SK-MEL-5 (cell line): ENCODE measurements around the gene JHY. TPM values are rescaled to one million over a fixed set of nuclear protein-coding genes. Genes with fewer than 3 reads are reported as not detected.

ENCODE experiments used
- DNase-seq: peaks from one replicate; pipeline ENCODE4 v3.0.0-alpha.2; 2016; ENCODE audit warnings: low read depth, low spot score
- in situ Hi-C: cut with HindIII; loops from 2 replicates; pipeline ENCODE4 v1.10.0; 2016; ENCODE audit warnings: low sequenced_read_pairs, high pct_unique_total_duplicates, low pct_unique_long_range_greater_than_20kb
- total RNA-seq: library from RNA; depleted of rRNA; stranded (reverse); fragments of >200 nt; shearing (Covaris generic); gene quantifications from 2 replicates; pipeline ENCODE4 v1.2.3, GENCODE V29; 2014

JHY gene
- total RNA-seq, 1 experiment from 2014 or later: 2.5 TPM

GRCh38 chr11:122863704-122864326, 18.7 kb upstream of the JHY start:
- DNase-seq: peak; percentile 61
- in situ Hi-C loops: no loop called here

- DNase-seq: no peak
Observed at GRCh38 chr11:122864386-122865115, 18.0 kb upstream of the JHY start.

GRCh38 chr11:122869622-122870021, 12.9 kb upstream of the JHY start:
- in situ Hi-C loops: no loop called here
- DNase-seq: no peak

More at GRCh38 chr11:122864386-122865115, 18.0 kb upstream of the JHY start:
- in situ Hi-C loops: no loop called here

- DNase-seq: no peak
- in situ Hi-C loops: no loop called here
Observed at GRCh38 chr11:122871302-122871701, 11.3 kb upstream of the JHY start.

- DNase-seq: no peak
- in situ Hi-C loops: no loop called here
Observed at GRCh38 chr11:122872046-122872445, 10.5 kb upstream of the JHY start.

- in situ Hi-C loops: no loop called here
- DNase-seq: no peak
Observed at GRCh38 chr11:122874991-122875390, 7.6 kb upstream of the JHY start.

- no peak for DNase-seq
- in situ Hi-C loops: no loop called here
Observed at GRCh38 chr11:122877732-122878131, 4.8 kb upstream of the JHY start.

- in situ Hi-C loops: no loop called here
- DNase-seq: peak; percentile 13
Observed at GRCh38 chr11:122879785-122880184, 2.8 kb upstream of the JHY start.

GRCh38 chr11:122882857-122883645, 492 bp downstream of the JHY start:
- peak; percentile 41 for DNase-seq
- in situ Hi-C loops: no loop called here

- in situ Hi-C loops: no loop called here
- DNase-seq: no peak
Observed at GRCh38 chr11:122883646-122883979, 1.1 kb downstream of the JHY start.

GRCh38 chr11:122888162-122888561, 5.6 kb downstream of the JHY start:
- no peak for DNase-seq
- in situ Hi-C loops: no loop called here

GRCh38 chr11:122893131-122893530, 10.6 kb downstream of the JHY start:
- in situ Hi-C loops: no loop called here
- DNase-seq: no peak

- in situ Hi-C loops: no loop called here
- DNase-seq: peak; percentile 65
Observed at GRCh38 chr11:122895563-122895962, 13.0 kb downstream of the JHY start.

- DNase-seq: no peak
- in situ Hi-C loops: no loop called here
Observed at GRCh38 chr11:122897606-122898210, 15.1 kb downstream of the JHY start.

- in situ Hi-C loops: no loop called here
- DNase-seq: peak; percentile 65
Observed at GRCh38 chr11:122898799-122899198, 16.2 kb downstream of the JHY start.

- DNase-seq: no peak
- in situ Hi-C loops: no loop called here
Observed at GRCh38 chr11:122900587-122901202, 18.1 kb downstream of the JHY start.

- DNase-seq: no peak
- in situ Hi-C loops: no loop called here
Observed at GRCh38 chr11:122902951-122903350, 20.4 kb downstream of the JHY start.

GRCh38 chr11:122910775-122911174, 28.2 kb downstream of the JHY start:
- in situ Hi-C loops: no loop called here
- DNase-seq: peak; percentile 54
